SK-N-DZ (cell line): ENCODE results near the gene HSD17B2.
"Not testable (repeated sequence)": the region's sequence is repeated elsewhere in the genome, so short reads cannot be mapped to it uniquely, and the experiment has no call there.

Source experiments
- DNase-seq: peaks from one replicate; pipeline ENCODE4 v3.0.0-alpha.2; 2015; ENCODE audit warnings: low spot score

HSD17B2 gene

DNA sequence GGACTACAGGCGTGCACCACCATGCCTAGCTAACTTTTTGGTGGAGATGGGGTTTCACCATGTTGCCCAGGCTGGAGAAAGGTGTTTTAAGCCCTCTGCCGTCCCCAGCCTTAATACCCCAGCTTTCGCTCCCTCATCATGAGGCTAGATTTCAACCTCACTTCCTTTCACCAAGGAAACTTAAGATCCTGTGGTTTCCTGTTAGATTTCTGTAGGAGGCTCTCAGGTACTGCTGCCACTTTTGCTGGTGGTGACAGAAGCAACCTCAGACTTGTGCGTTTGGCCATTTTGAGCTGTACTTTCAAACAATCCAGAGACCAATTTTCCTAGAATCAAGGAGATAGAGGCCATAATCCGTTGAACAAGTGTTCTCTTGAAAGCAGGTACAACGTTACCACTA is 98.7 kb downstream of the HSD17B2 start:
- DNase-seq = no peak

DNA sequence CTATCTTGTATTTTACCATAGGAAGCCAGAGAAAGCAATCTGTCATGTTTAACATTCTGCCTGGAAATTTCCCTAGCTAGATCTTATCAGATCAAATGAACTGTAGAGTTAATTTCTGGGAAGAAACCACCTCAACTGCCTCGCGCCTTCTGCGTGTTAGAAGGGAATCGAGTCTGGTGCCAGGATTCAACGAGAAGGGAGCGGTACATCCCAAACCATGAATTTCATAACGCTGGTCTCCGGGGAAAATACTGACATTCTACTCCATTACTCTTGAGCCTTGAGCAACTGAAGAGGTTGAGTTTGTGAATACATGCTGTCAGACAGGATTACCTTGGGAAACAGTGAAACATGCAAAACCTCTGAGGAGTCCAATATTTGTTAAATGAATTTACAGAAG is 99.8 kb downstream of the HSD17B2 start:
- DNase-seq = no peak

DNA sequence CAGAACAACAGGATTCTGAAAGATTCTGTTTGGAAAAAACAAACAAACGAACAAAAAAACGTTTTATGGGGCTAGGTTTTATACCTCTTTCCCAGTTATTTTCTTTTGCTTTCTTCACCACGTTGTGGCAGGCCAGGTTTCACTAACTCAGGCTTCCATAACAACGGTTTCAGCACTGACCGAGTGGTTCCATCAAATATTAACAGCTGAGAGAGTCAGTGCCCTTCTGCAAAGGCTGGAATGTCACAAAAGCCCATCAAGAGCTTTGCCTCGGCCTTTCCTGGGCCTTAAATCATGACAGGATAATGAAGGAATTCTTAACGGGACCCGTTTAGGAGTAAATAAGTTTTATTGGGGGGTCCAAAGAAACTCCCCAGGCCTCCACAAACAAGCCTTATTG is 100.8 kb downstream of the HSD17B2 start:
- no peak for DNase-seq

DNA sequence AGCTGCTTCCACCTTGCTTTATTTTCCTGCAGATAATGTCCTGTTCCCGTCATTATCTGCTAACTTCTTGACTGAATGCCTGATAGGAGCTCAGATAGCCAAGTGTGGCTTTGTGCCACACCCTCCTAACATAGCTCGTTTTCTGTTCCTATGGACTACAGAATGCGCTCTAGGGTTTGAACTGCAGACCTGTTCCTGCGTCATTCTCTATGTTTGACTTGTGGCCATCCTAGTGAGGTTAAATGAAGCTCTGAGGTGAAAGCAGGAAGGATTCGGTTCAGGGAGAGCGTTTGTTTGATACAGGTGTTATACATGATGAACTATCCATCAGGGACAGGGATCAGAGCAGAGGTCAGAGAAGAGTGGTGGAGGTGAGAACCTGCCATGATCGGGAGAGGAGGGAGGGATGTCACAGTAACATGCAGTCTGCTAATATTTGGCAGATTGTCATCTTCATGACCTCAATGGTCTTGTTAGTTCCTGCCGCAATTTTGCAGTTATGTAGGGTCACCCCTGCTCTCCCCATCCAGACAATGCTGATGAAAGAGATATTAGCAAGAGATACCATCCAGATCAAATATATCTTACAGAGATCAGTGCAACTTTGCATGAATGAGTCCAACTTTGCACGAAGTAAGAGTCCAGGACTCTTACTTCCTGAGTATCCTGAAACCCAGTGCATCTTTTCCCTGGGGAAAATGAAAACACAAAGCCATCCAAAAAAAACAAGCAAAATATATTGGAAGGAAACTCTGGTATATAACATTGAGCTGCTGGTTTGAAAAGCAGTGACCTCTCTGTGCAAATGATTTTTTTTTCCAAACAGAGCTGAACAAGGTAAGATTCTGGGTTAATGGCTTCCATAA is 102.1 kb downstream of the HSD17B2 start:
- no peak for DNase-seq

DNA sequence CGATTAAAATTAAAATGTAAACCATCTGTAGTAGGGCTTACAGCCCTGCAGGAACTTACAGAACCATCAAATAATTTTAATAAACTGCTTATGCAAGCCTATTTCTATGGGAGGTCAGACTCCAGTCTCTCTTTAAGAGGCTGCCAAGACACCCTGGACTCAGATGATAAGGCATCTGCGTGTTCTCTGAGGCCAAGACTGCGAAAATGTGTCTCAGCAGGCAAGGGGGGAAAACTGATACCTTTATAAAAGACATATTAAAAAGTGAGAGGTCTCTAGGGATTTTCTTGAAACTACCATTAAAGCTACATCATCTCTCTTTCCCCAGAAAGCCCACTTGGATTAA is 102.7 kb downstream of the HSD17B2 start:
- no peak for DNase-seq

DNA sequence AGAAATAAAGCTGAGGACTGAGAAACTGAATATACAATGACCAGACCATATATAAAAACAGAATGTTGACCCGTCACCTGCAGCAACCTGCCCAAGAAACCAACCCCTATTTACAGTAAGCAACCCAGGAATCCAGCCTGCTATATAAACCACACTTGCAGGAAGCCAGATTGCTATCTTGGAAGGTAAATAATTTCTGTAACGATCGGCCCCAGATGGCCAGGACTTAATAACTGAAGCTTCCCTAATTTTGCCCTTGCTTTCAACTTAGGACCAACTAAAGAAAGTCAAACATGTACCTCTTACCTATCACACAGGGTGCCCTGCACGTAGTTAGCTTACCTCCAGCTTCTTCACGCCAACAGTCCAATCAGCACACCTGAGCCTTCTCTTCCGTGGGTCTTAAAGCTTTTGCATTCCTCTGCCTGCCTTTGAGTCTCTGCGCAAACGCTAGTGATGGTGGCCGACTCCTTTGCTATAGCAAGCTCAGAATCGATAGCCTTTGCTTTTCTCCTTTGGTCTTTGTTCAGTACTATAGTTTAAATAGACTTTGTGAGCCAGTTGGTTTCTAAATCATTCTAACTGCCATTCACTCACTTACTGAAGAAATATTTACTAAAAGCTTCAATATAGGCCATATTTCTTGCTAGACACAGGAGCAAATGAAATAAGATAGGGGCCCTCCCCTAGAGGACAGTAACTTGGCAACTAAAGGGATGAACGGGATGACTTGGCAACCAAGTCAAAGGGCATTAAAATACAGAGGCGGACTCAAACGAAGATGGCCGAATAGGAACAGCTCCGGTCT is 103.6 kb downstream of the HSD17B2 start:
- DNase-seq = no peak

DNA sequence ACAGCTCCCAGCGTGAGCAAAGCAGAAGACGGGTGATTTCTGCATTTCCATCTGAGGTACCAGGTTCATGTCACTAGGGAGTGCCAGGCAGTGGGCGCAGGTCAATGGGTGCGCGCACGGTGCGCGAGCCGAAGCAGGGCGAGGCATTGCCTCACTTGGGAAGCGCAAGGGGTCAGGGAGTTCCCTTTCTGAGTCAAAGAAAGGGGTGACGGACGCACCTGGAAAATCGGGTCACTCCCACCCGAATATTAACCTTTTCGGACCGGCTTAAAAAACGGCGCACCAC is 104.2 kb downstream of the HSD17B2 start:
- DNase-seq = not testable (repeated sequence)

DNA sequence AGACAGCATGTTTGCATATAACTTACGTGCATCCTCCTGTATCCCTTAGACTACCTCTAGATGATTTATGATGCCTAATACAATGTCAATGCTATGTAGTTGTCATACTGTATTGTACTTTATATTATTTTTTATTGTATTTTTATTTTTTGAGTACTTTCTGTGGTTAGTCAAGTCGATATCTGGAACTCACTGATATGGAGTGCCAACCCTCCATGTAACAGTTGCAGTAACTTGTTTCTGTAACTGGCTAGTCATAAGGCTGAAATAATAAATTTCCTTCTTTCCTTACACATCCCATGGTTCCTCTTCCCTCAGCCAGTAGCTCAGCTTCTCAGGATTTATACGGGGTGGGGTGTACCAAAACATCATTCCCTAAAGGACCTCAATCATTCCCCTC is 111.5 kb downstream of the HSD17B2 start:
- no peak for DNase-seq

DNA sequence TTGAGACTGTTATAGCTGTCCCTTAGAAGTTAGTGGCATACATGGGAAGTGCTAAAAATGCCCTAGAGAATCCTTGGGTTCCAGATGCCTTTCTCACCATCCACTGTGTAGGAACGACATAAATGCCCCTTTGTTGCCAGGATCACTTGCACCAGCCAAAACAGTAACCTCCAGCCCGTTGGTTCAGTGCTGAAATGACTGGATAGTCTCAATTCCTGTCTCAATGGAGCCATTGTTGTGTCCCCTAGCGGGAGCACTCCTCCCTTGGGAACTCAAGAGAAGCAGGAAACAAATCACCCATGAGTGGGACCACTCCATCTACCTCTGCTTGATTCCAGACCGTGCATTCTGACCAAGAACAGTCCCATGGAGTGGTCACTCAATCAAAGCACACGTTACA is 111.9 kb downstream of the HSD17B2 start:
- no peak for DNase-seq

DNA sequence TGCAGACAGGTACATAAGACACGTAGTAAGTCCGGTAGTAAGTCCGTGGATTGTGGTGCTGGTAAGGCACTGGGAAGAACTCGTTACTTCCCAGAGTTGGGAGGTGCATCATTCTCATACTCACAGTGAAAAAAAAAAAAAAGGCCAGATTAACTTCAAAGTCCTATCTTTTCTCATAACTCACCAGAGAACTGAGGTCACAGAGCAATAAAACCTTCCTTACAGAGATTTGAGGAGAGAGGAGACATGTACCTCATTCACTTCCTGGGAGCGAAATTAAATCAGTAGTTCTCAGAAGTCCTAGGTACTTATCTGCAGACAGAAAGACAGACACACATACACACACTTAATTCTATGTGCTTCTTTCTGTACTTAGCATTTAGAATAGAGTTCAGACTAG is 112.5 kb downstream of the HSD17B2 start:
- DNase-seq = no peak
